Islet of Langerhans (tissue), 1 donor: ENCODE data around the gene TGM4.

Source experiments
- FAIRE-seq: peaks from one replicate; lab custom pipeline; 2011; peaks lifted over from hg19 to GRCh38; lab: Jason Lieb, UNC

The TGM4 gene

DNA sequence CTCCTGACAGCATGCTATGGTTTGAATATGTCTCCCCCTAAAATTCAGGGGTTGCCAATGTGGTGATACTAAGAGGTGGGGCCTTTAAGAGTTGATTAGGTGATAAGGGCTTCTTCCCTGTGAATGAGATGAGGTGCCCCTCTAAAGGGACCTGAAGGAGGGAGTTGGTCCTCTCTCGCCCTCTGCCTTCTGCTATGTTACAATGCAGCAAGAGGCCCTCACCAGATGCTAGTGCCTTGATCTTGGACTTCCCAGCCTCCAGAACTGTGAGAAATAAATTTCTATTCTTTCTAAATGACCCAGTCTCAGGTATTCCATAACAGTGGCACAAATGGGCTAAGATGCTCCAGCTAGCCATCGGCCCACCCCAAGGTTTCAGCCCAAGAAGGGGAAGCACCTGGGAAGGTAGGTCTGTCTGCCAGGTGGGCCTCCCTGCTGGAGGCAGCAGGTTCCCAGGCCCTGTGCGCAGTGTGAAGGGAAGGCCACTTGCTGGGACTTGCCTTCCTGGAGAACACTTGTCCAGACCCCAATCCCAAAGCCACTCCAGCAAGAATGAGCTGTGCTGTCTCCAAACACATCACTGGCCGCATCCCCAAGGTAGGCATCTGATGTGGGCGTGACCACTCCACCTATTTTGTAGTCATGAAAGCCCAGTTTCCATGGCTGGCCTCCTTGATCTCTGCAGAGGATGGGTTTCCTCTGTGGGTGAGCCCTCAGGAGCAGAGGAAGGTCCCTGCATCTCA is 9.0 kb downstream of the TGM4 start:
- no peak for FAIRE-seq

DNA sequence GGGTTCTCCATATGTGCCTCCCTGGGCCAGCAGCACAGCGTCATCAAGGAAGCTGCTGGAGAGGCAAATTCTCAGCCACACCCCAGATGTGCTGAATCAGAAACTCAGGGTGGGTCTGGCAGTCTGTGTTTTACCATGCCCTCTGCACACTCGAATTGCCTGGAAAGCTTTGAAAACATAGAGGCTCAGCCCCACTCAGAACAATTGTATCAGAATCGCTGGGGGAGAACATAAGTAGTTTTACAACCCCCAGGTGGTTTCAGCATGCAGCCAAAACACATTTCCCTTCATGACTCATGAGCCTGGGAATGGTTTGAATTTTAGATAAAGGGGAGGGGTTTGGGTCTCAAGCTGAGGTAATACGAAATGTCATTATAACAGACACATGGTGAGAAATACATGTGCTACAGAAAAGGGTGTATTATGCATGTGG is 9.6 kb downstream of the TGM4 start:
- no peak for FAIRE-seq

DNA sequence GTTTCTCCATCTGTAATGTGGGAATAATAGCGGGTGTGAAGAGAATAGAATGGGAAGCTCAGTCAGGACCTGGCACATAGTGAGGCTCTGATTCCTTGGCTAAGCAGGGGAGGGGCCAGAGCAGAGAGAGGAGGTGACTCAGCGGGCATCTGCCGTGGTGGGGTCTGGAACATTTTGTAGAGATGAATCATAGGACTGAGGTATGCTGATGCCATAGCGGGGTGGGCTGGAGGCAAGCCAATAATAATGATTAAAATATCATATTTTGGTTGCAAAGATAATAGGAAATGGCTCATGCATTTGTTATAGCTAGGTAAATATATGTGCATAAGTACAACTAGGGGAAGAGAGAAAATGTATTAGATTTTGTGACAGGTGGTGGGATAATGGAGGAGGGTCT is 11.2 kb downstream of the TGM4 start:
- no peak for FAIRE-seq

GRCh38 chr3:44886561-44886960 is 12.2 kb downstream of the TGM4 start:
- FAIRE-seq, result no peak

GRCh38 chr3:44887101-44887500 is 12.7 kb downstream of the TGM4 start:
- no peak for FAIRE-seq

- no peak for FAIRE-seq
These were observed 15.8 kb downstream of the TGM4 start for GRCh38 chr3:44890258-44890657.

- no peak for FAIRE-seq
These were observed 16.4 kb downstream of the TGM4 start for GRCh38 chr3:44890852-44891251.

GRCh38 chr3:44892689-44893088 is 18.3 kb downstream of the TGM4 start:
- no peak for FAIRE-seq

GRCh38 chr3:44893097-44893496 is 18.7 kb downstream of the TGM4 start:
- no peak for FAIRE-seq

DNA sequence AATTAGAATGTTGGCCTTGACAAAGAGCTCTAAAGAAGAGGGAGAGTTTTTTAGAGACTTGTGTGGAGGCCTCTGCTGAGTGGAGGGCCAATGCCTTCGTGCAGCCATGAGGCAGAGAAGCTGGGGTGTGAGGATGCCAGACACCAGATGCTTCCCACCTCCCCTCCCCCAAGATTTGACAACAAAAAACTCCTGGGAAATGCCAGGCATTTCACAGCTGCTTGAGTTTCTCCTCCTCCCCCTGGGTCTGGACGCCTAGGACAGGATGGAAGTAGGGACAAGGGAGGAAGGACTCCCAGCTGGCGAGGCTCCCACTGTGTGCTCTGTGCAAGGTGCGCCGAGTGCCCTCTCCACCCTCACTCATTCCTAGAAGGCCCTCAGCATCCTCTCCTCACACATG is 20.1 kb downstream of the TGM4 start:
- FAIRE-seq, result no peak

DNA sequence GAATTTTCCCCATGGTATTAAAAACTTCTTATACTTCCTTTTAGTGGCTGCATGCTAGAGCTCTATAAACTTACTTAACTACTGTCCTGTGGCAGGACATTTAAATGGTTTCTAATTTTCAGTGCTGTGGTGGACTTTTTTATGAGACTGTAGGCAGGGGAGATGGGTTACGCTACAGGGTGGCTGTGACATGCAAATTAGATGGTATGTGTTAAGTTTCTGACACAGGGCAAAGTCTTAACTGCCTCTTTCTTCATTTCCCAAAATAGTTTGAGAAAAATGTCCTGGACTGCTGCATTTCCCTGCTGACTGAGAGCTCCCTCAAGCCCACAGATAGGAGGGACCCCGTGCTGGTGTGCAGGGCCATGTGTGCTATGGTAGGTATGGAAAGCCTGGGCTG is 22.0 kb downstream of the TGM4 start:
- no peak for FAIRE-seq

- FAIRE-seq, result no peak
These were observed 25.4 kb downstream of the TGM4 start for GRCh38 chr3:44899683-44900367.

DNA sequence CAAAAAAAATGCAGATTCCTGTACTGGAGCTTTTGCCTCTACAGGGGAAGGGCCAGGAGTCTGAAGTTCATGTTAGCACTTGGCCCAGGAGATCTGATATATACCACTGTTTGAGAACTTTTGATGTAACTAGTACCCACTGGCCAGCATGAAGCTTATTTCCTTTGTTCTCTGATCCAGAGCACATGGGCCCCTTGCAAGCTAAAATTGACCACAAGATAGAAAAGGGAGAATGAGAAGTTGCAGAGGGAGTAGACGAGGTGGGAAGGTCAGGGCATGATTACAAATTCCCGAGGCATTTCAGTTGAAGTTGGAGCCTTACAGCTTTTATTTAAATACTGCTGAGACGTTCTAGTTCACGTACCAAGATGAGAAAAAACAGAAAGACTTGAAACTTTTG is 28.2 kb downstream of the TGM4 start:
- FAIRE-seq, result no peak

- FAIRE-seq, result no peak
These were observed 28.9 kb downstream of the TGM4 start for GRCh38 chr3:44903314-44903713.

- FAIRE-seq, result no peak
These were observed 29.3 kb downstream of the TGM4 start for GRCh38 chr3:44903751-44904150.

- FAIRE-seq, result no peak
These were observed 31.2 kb downstream of the TGM4 start for GRCh38 chr3:44905446-44906157.

DNA sequence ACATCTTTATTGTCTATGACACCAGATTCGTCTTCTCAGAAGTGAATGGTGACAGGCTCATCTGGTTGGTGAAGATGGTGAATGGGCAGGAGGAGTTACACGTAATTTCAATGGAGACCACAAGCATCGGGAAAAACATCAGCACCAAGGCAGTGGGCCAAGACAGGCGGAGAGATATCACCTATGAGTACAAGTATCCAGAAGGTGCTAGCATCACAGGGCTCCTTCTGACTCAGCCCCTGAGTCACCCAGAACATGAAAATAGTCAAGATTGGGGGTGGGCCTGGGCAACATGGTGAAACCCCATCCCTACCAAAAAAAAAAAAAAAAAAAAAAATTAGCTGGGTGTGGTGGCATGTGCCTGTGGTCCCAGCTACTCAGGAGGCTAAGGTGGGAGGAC is 32.6 kb downstream of the TGM4 start:
- FAIRE-seq, result no peak

DNA sequence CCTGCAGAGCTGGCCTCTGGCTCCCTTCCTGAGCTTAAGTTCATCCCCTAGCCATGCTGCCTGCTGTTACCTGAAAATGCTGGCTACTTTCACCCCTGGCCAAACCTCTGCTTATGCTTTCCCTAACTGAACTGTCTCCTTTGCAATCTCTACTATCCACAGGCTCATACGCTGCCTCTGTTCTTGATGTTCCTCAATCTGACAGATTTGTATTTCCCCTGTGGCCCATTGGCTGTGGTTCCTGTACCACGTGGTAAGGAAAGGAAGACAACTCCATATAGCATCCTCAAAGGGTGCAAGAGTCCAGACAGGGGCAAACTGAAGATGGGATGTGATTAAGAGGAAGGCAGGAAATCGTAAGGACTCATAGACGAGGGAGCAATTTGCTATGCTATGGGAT is 33.2 kb downstream of the TGM4 start:
- FAIRE-seq, result no peak

GRCh38 chr3:44909063-44909462 is 34.7 kb downstream of the TGM4 start:
- FAIRE-seq, result no peak

DNA sequence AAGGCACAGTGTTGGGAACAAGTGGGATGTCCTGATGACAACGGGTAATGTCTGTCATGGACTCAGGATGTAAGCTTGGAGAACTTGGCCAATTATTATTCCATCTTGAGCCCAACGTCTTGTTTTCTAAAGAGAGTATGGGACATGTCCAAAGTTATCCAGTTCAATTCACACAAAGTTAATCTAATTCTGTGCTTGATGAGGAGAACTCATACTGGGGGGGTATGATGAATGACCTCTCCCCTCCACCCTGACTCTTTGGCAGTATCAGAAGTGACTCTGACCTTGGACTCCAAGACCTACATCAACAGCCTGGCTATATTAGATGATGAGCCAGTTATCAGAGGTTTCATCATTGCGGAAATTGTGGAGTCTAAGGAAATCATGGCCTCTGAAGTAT is 36.3 kb downstream of the TGM4 start:
- no peak for FAIRE-seq

DNA sequence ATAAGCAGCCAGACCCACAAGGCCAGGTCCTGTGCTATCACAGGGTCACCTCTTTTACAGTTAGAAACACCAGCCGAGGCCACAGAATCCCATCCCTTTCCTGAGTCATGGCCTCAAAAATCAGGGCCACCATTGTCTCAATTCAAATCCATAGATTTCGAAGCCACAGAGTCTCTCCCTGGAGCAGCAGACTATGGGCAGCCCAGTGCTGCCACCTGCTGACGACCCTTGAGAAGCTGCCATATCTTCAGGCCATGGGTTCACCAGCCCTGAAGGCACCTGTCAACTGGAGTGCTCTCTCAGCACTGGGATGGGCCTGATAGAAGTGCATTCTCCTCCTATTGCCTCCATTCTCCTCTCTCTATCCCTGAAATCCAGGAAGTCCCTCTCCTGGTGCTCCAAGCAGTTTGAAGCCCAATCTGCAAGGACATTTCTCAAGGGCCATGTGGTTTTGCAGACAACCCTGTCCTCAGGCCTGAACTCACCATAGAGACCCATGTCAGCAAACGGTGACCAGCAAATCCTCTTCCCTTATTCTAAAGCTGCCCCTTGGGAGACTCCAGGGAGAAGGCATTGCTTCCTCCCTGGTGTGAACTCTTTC is 39.6 kb downstream of the TGM4 start:
- FAIRE-seq, result no peak

GRCh38 chr3:44914936-44915335 is 40.5 kb downstream of the TGM4 start:
- FAIRE-seq, result no peak
